Measurements from ENCODE around the gene AIPL1.
A peak's percentile ranks its signal among the peaks of the same experiment; 100 is the strongest.

AIPL1 gene

GRCh38 chr17:6477831-6478383 is 43.0 kb upstream of the AIPL1 start:
- no peak overlapping the region for H3K4me3 ChIP-seq
- H3K27ac ChIP-seq, result no peak overlapping the region
- DNase-seq (ENCODE audit: low spot score), result no peak
- no peak for TF ChIP-seq CTCF (IDR thresholded peaks at IDR 0.05)

- TF ChIP-seq CTCF (IDR thresholded peaks at IDR 0.05), result no peak
- H3K4me3 ChIP-seq, result no peak overlapping the region
- DNase-seq (ENCODE audit: low spot score), result no peak
- no peak overlapping the region for H3K27ac ChIP-seq
Observed at GRCh38 chr17:6476810-6477179, 41.9 kb upstream of the AIPL1 start.

- DNase-seq (ENCODE audit: low spot score), result no peak
- H3K27ac ChIP-seq, result no peak overlapping the region
- no peak overlapping the region for H3K4me3 ChIP-seq
- TF ChIP-seq CTCF (IDR thresholded peaks at IDR 0.05), result no peak
Observed at GRCh38 chr17:6476076-6476809, 41.3 kb upstream of the AIPL1 start.

GRCh38 chr17:6475411-6475810 is 40.5 kb upstream of the AIPL1 start:
- Histone ChIP-seq H3K27ac (no peak overlapping the region), H3K4me3 (no peak overlapping the region)
- no peak for TF ChIP-seq CTCF (IDR thresholded peaks at IDR 0.05)
- no peak for DNase-seq (ENCODE audit: low spot score)

GRCh38 chr17:6474906-6475305 is 40.0 kb upstream of the AIPL1 start:
- H3K27ac ChIP-seq, result no peak overlapping the region
- TF ChIP-seq CTCF (IDR thresholded peaks at IDR 0.05), result no peak
- no peak for DNase-seq (ENCODE audit: low spot score)
- H3K4me3 ChIP-seq, result no peak overlapping the region

- no peak for TF ChIP-seq CTCF (IDR thresholded peaks at IDR 0.05)
- DNase-seq (ENCODE audit: low spot score), result no peak
- no peak overlapping the region for H3K27ac ChIP-seq
- H3K4me3 ChIP-seq, result no peak overlapping the region
Observed at GRCh38 chr17:6474376-6474775, 39.5 kb upstream of the AIPL1 start.

- DNase-seq (ENCODE audit: low spot score), result no peak
- TF ChIP-seq CTCF (IDR thresholded peaks at IDR 0.05), result peak; percentile 94
- no peak overlapping the region for H3K4me3 ChIP-seq
- H3K27ac ChIP-seq, result no peak overlapping the region
Observed at GRCh38 chr17:6473128-6473767, 38.3 kb upstream of the AIPL1 start.
